Activated naive CD4-positive, alpha-beta T cell treated with anti-CD3 and anti-CD28 coated beads, Interleukin-2, amount 50 U/mL, for 72 hours (primary cell): ENCODE results near the gene VAMP8. TPM values are rescaled to one million over a fixed set of nuclear protein-coding genes. Genes with fewer than 3 reads are reported as not detected.
A peak's percentile ranks its signal among the peaks of the same experiment; 100 is the strongest.

Experiments
- ATAC-seq, 2 donors: fragments of 150-1000 bp; cut with Tn5 transposase; 2 replicates each; pipeline ENCODE4 v1.10.0; 2021; ENCODE audit warnings: mild to moderate bottlenecking in 2 of 2, moderate library complexity in 2 of 2
- DNase-seq, 2 donors: peaks; one replicate each; pipeline ENCODE4 v3.0.0; 2021 to 2022; ENCODE audit warnings: low spot score in 2 of 2
- H3K27ac Mint-ChIP-seq, 2 donors: one replicate each; pipeline ENCODE4 v1.8.0; 2022; ENCODE audit warnings: mild to moderate bottlenecking in 2 of 2, mixed read lengths in 2 of 2
- H3K36me3 Mint-ChIP-seq, 2 donors: one replicate each; pipeline ENCODE4 v1.8.0; 2022; ENCODE audit warnings: mixed read lengths in 2 of 2
- H3K9me3 Mint-ChIP-seq, 2 donors: one replicate each; pipeline ENCODE4 v1.8.0; 2022; ENCODE audit warnings: mixed read lengths in 2 of 2
- total RNA-seq, 2 donors: library from RNA; stranded (reverse); gene quantifications; one replicate each; pipeline ENCODE4 v1.2.3, GENCODE V29; 2022

VAMP8 gene
- 100 to 1,000 TPM; 119 to 135 TPM for total RNA-seq

GRCh38 chr2:85577386-85578242, at the start of gene VAMP8:
TSS of gene VAMP8 (plus strand) at chr2:85577586. CDS start at chr2:85577647, 61 bp downstream.
- H3K27ac Mint-ChIP-seq: peak within 1 kb of the TSS; percentile 93 to 95
- ATAC-seq (peak; percentile 82 to 87), DNase-seq (peak; percentile 60 to 72)
- no peaks in the 10 kb centered on the region for H3K9me3 Mint-ChIP-seq
- H3K36me3 Mint-ChIP-seq: peaks cover 22 to 28% of the 10 kb centered on the region in 2 donors

GRCh38 chr2:85527787-85528186, 49.6 kb upstream of the VAMP8 start:
- H3K36me3 Mint-ChIP-seq: no peaks in the 10 kb centered on the region
- no peak overlapping the region for H3K27ac Mint-ChIP-seq
- no peaks in the 10 kb centered on the region for H3K9me3 Mint-ChIP-seq
- no peak for DNase-seq
- no peak for ATAC-seq

DNA sequence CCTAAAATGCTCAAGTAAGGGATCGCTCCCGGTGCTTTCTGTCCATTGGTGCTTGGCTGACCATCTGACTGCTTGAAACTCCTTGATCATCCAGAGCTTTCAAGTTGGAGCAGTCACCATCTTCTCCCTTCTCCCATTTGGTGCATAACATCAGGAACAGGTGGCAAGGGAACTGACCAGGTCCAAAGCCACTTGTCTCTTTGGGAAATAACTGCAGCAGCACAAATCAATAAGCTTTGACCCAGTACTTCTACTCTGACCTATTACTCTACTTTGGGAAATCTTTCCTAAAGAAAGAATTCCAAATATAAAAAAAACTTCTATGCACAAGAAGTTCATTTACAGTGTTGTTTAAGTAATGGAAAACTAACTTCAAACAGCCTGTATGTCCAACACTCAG, 49.0 kb upstream of the VAMP8 start:
- ATAC-seq (no peak), DNase-seq (no peak)
- H3K27ac Mint-ChIP-seq: no peak overlapping the region
- H3K9me3 Mint-ChIP-seq: no peaks in the 10 kb centered on the region
- H3K36me3 Mint-ChIP-seq: no peaks in the 10 kb centered on the region

DNA sequence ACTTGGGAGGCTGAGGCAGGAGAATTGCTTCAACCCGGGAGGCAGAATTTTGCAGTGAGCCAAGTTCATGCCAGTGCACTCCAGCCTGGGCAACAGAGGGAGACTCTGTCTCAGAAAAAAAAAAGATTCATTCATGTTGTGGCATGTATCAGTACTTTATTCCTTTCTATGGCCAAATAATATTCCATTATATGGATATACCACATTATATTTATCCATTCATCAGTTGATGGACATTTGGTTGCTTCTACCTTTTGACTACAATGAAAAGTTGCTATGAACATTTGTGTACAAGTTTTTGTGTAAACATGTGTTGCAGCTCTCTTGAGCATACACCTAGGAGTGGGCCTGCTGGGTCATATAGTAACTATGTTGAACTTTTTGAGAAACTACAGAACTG, 47.6 kb upstream of the VAMP8 start:
- ATAC-seq: no peak
- H3K36me3 Mint-ChIP-seq: no peaks in the 10 kb centered on the region
- no peak for DNase-seq
- no peak overlapping the region for H3K27ac Mint-ChIP-seq
- no peaks in the 10 kb centered on the region for H3K9me3 Mint-ChIP-seq

GRCh38 chr2:85531589-85531988, 45.8 kb upstream of the VAMP8 start:
- Mint-ChIP-seq H3K36me3 (no peaks in the 10 kb centered on the region), H3K27ac (no peak overlapping the region), H3K9me3 (no peaks in the 10 kb centered on the region)
- DNase-seq (no peak), ATAC-seq (no peak)

DNA sequence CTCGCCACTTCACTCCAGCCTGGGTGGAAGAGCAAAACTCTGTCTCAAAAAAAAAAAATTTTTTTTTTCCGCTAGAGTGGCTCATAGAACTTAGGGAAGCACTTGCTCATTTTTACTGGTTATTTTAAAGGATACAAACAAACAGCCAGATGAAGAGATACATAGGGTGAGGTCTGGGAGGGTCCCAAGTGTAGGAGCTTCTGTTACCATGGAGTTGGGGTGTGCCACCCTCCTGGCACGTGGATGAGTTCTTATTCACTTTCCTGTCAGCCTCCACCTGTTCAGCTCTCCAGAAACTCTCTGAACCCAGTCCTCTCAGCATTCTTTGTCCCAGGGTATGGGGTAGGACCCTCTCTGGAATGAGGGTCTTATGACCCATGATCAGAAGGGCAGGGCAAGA, 43.3 kb upstream of the VAMP8 start:
- ATAC-seq (no peak), DNase-seq (no peak)
- H3K9me3 Mint-ChIP-seq: no peaks in the 10 kb centered on the region
- H3K36me3 Mint-ChIP-seq: peaks cover 6 to 17% of the 10 kb centered on the region in 2 donors
- H3K27ac Mint-ChIP-seq: peak overlapping the region in 1 of 2 donors; percentile 2

- Mint-ChIP-seq H3K9me3 (no peaks in the 10 kb centered on the region), H3K27ac (peak overlapping the region; percentile 1 to 2), H3K36me3 (peaks cover 9 to 23% of the 10 kb centered on the region in 2 donors)
- DNase-seq: no peak
- ATAC-seq: no peak
Measured at GRCh38 chr2:85534881-85535280, 42.5 kb upstream of the VAMP8 start.

GRCh38 chr2:85536479-85536878, 40.9 kb upstream of the VAMP8 start:
- no peak for DNase-seq
- peaks cover 25 to 39% of the 10 kb centered on the region in 2 donors for H3K36me3 Mint-ChIP-seq
- peak overlapping the region in 1 of 2 donors; percentile 94 for H3K27ac Mint-ChIP-seq
- ATAC-seq: no peak
- H3K9me3 Mint-ChIP-seq: no peaks in the 10 kb centered on the region

DNA sequence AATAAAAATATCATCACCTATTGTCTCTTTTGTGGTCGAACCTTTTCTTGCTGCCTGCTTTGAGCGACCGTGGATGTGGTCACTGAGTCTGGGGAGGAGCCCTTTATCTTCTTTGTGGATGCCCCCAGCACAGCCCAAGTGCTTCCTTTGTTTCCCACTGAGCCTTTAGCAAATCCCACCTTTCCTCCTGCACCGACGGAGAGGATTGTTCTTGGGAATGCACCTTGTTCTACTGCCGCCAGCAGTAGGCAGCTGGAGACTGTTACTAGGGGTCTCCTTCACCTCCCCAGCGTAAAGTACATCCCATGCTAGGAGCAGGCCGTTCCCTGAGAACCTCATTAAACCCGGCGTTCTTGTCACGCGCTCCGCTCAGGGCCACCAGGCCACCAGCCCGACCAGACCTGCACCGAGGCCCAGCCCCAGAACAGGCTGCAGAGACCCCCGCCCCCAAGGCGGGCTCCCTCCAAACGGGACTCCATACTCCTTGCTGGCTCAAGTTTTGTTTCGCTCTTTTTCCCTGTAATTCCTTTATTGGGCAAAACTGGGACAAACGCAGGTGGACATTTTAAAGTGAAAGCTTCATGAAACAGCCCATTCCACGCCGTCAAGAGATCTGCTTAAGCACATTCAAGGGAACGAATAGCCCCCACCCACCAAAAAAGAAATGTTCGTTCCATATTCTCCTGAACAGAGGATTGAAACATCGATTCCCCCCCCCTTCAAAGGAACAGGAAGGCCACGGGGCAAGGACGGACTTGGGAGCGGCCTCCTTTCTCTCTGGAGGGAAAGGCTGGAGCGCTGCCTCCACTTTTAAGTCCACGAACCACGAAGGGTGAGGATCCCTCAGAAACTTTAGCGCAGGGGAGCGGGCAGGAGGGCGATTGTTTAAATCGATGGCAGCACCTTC, 39.5 kb upstream of the VAMP8 start:
- DNase-seq (peak in 1 of 2 donors; percentile 62), ATAC-seq (no peak)
- Mint-ChIP-seq H3K9me3 (no peaks in the 10 kb centered on the region), H3K36me3 (peaks cover 38 to 52% of the 10 kb centered on the region in 2 donors), H3K27ac (peak overlapping the region; percentile 94 to 97)

- Mint-ChIP-seq H3K36me3 (peaks cover 46 to 60% of the 10 kb centered on the region in 2 donors), H3K9me3 (no peaks in the 10 kb centered on the region), H3K27ac (peak within 1 kb of the TSS; percentile 94 to 97)
- ATAC-seq (peak; percentile 79 to 84), DNase-seq (peak; percentile 93)
Measured at GRCh38 chr2:85538507-85539360, 38.7 kb upstream of the VAMP8 start, which contains the start of gene MAT2A. TSS of gene MAT2A (plus strand) at chr2:85539168. CDS start at chr2:85539288, 120 bp downstream.

- DNase-seq: peak; percentile 71 to 81
- H3K36me3 Mint-ChIP-seq: peaks cover 54 to 68% of the 10 kb centered on the region in 2 donors
- H3K9me3 Mint-ChIP-seq: no peaks in the 10 kb centered on the region
- peak; percentile 37 to 42 for ATAC-seq
- H3K27ac Mint-ChIP-seq: peak overlapping the region; percentile 94 to 97
Measured at GRCh38 chr2:85539361-85540132, 37.8 kb upstream of the VAMP8 start.

- no peak for DNase-seq
- peak overlapping the region; percentile 94 to 97 for H3K27ac Mint-ChIP-seq
- no peak for ATAC-seq
- H3K9me3 Mint-ChIP-seq: no peaks in the 10 kb centered on the region
- peaks cover 55 to 69% of the 10 kb centered on the region in 2 donors for H3K36me3 Mint-ChIP-seq
Measured at GRCh38 chr2:85540133-85540648, 37.2 kb upstream of the VAMP8 start.

DNA sequence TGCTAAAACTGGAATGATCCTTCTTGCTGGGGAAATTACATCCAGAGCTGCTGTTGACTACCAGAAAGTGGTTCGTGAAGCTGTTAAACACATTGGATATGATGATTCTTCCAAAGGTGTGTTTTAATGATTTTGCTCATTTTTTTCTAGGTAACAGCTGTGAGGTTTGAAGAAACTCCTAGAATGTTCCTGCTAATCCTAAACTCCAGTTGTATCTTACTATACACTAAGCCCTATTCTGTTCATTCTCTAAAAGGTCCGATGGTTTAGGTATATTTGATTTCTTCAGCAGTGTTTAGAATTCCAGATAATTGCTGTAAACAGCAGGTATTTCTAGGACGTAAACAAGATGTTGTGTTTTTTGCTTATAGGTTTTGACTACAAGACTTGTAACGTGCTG, 36.1 kb upstream of the VAMP8 start:
- Mint-ChIP-seq H3K27ac (peak overlapping the region; percentile 26 to 90), H3K36me3 (peaks cover 55 to 69% of the 10 kb centered on the region in 2 donors), H3K9me3 (no peaks in the 10 kb centered on the region)
- ATAC-seq (no peak), DNase-seq (no peak)

DNA sequence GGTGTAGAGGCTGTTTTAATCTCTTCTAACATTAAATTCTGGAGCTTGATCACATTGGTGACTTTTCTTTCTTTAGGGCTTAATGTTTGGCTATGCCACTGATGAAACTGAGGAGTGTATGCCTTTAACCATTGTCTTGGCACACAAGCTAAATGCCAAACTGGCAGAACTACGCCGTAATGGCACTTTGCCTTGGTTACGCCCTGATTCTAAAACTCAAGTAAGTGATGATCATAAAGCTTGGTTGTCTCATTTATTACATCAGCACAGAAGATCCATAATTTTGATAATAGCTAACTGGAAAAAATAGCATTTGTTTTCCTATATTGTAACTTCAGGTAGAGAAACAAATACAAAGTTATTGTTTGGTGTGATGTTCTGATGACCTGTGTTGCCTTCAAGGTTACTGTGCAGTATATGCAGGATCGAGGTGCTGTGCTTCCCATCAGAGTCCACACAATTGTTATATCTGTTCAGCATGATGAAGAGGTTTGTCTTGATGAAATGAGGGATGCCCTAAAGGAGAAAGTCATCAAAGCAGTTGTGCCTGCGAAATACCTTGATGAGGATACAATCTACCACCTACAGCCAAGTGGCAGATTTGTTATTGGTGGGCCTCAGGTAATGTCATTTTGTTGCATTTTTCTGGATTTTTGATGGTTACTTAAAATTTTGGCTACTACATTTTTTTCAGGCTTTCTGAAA, 35.5 kb upstream of the VAMP8 start:
- DNase-seq: no peak
- ATAC-seq: no peak
- no peaks in the 10 kb centered on the region for H3K9me3 Mint-ChIP-seq
- H3K27ac Mint-ChIP-seq: peak overlapping the region; percentile 26 to 90
- peaks cover 55 to 69% of the 10 kb centered on the region in 2 donors for H3K36me3 Mint-ChIP-seq

DNA sequence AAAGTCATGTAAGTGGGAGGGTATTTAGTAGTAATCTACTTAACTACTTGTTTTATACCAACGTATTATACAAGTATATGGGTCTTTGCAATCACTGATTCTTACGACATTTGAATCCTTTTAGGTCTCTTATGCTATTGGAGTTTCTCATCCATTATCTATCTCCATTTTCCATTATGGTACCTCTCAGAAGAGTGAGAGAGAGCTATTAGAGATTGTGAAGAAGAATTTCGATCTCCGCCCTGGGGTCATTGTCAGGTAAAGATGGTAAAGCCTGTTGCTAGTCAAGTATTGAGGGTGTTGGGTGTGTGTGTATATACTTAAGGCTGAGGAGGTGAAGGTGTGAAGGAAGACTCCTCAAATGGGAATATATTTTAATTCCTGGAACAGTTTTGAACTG, 34.6 kb upstream of the VAMP8 start:
- DNase-seq (no peak), ATAC-seq (no peak)
- H3K27ac Mint-ChIP-seq: peak overlapping the region; percentile 26 to 90
- H3K36me3 Mint-ChIP-seq: peaks cover 52 to 65% of the 10 kb centered on the region in 2 donors
- H3K9me3 Mint-ChIP-seq: no peaks in the 10 kb centered on the region
